Pancreas (tissue), 10 donors: Measurements from ENCODE around the gene GLDC. TPM values are rescaled to one million over a fixed set of nuclear protein-coding genes. Genes with fewer than 3 reads are reported as not detected.

Experiments
- ATAC-seq, 4 donors: fragments of 200-7000 bp; cut with Tn5 transposase; one replicate each; pipeline versions ENCODE4 v1.8.0 to v1.9.1; 2020; ENCODE audit warnings: mild to moderate bottlenecking in 4 of 4, moderate library complexity in 4 of 4
- DNase-seq, 6 donors: peaks; one replicate each; pipeline ENCODE4 v3.0.0-alpha.2; 2020
- FAIRE-seq: peaks from 2 replicates; lab custom pipeline; 2012; peaks lifted over from hg19 to GRCh38; lab: Jason Lieb, UNC
- H3K27ac ChIP-seq, 4 donors: fragments of 200-600 bp; sonication (generic); 1 replicate in 3 of 4; 2 replicates in 1 of 4; pipeline versions ENCODE4 v1.5.0 to v1.8.0; 2020
- H3K27me3 ChIP-seq, 4 donors: fragments of 200-600 bp; one replicate each; pipeline ENCODE4 v1.8.0; 2021
- H3K36me3 ChIP-seq, 3 donors: fragments of 200-600 bp; sonication (generic) in 1 of 3; one replicate each; pipeline versions ENCODE4 v1.5.0 to v1.8.0; 2020 to 2021
- H3K4me1 ChIP-seq, 3 donors: fragments of 200-600 bp; one replicate each; pipeline ENCODE4 v1.8.0; 2021
- H3K4me3 ChIP-seq, 4 donors: fragments of 200-600 bp; sonication (generic) in 2 of 4; one replicate each; pipeline versions ENCODE4 v1.5.0 to v1.8.0; 2020 to 2021
- H3K9me3 ChIP-seq, 4 donors: fragments of 200-600 bp; one replicate each; pipeline ENCODE4 v1.8.0; 2021
- WGBS, 2 donors: extraction: QIAGEN DNeasy Blood & Tissue Kit; methylation state at CpG; one replicate each; pipeline ENCODE4 v1.1.7; 2013; 5-methylcytosine and 5-hydroxymethylcytosine counted together
- intact Hi-C, 3 donors: fragments of 100-400 bp; cut with DNase I; formaldehyde crosslinking; loops; one replicate each; pipeline versions ENCODE4 v1.11.1 to v1.14.2; 2022
- polyA plus RNA-seq, 2 donors: library from polyadenylated mRNA; stranded (reverse); fragments of 200-250 nt; gene quantifications; one replicate each; pipeline ENCODE4 v1.2.3, GENCODE V29; 2013
- total RNA-seq, 6 donors: library from RNA; stranded (reverse); fragmentation: NEBNext Ultra II Directional in 4 of 6; extraction: Animal tissue kit (Norgen Biotek cat#: 25700) in 4 of 6; gene quantifications; one replicate each; pipeline versions ENCODE4 v1.2.1 to v1.2.4, GENCODE V29; 2021 to 2023
- TF ChIP-seq, protein P1 (sequence below), 4 donors: fragments of 200-600 bp; sonication (generic) in 3 of 4; IDR thresholded peaks; one replicate each; pipeline versions ENCODE4 v1.5.0 to v1.8.0; 2021; ENCODE audit warnings: antibody characterized with exemption in 4 of 4
- donor health status: healthy with polysubstance abuse.
- donor health status: DM: no; HTN: no; CAD: no; lungs with moderate emphysema.
- donor health status: DM: no; HTN: no; CAD: no.
- donor health status: control.
- donor health status: control.
- donor health status: Bipolar disorder and iron deficiency.
- donor health status: DM: yes; HTN: yes; CAD: no.
- donor health status: DM: no; HTN: no; CAD: no.
- donor health status: DM: no; HTN: no; CAD: no.
- donor health status: DM: yes; HTN: yes; CAD: no.

Gene GLDC
- total and polyA plus RNA-seq, 8 donors, result 0.15 to 1.2 (median 0.47) TPM; not detected in 3

DNA sequence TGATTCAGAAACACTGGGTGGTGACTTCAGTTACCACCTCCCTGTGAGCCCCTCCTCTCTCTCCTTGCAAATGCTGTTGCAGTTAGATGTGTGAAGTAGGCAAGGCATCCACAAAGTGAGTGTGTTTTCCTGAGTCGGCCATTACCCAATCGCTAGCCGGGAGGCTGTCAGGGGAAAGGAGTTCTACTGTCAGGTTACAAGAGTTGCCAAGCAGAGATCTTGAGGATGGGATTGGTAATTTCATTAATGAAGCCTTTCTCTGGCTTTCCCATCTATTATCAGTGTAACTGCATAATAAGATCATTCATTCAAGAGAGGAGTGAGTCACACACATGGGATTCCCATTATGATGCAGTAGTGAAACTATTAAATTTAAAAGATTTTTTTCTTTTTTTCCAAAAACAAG, 106.9 kb downstream of the GLDC start:
- FAIRE-seq, result no peak
- H3K27ac ChIP-seq, result no peak overlapping the region
- WGBS, 2 donors, result 69 to 84% methylated on average over 3 of the region's 3 CpGs

DNA sequence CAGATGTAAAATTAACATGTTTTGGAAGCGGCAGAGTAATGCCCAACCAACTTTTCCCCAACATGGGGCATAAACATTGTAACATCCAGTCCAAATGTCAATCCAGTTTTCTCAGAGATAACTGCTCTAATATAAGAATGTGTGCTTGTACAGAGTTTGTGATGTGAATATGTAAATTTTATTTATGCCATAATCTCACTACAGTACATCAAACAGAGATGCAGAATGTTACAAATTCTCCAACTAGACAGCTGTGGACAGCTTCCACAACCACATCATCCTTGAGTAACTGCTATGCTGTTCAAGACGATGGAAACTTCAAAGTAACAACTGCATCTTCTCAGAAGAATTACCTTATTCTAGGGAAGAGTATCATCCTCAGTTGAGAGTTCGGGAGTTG, 109.9 kb downstream of the GLDC start:
- Histone ChIP-seq H3K4me1 (no peaks in the 10 kb centered on the region), H3K4me3 (no peak overlapping the region), H3K27me3 (no peaks in the 10 kb centered on the region), H3K36me3 (no peaks in the 10 kb centered on the region), H3K27ac (no peak overlapping the region), H3K9me3 (no peaks in the 10 kb centered on the region)
- ATAC-seq (no peak), DNase-seq (no peak), FAIRE-seq (no peak)
- 86% methylated on average over 3 of the region's 3 CpGs for WGBS, 2 donors
- TF ChIP-seq, protein P1, sequence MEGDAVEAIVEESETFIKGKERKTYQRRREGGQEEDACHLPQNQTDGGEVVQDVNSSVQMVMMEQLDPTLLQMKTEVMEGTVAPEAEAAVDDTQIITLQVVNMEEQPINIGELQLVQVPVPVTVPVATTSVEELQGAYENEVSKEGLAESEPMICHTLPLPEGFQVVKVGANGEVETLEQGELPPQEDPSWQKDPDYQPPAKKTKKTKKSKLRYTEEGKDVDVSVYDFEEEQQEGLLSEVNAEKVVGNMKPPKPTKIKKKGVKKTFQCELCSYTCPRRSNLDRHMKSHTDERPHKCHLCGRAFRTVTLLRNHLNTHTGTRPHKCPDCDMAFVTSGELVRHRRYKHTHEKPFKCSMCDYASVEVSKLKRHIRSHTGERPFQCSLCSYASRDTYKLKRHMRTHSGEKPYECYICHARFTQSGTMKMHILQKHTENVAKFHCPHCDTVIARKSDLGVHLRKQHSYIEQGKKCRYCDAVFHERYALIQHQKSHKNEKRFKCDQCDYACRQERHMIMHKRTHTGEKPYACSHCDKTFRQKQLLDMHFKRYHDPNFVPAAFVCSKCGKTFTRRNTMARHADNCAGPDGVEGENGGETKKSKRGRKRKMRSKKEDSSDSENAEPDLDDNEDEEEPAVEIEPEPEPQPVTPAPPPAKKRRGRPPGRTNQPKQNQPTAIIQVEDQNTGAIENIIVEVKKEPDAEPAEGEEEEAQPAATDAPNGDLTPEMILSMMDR (IDR thresholded peaks at IDR 0.05), result no peak
- intact Hi-C loops, result no loop called here

More for the DNA sequence above, 106.9 kb downstream of the GLDC start:
- Histone ChIP-seq H3K4me3 (no peak overlapping the region), H3K36me3 (no peaks in the 10 kb centered on the region), H3K27me3 (no peaks in the 10 kb centered on the region), H3K9me3 (no peaks in the 10 kb centered on the region), H3K4me1 (no peaks in the 10 kb centered on the region)
- ATAC-seq, result no peak
- DNase-seq, result no peak
- intact Hi-C loops, result no loop called here
- TF ChIP-seq, protein P1 (IDR thresholded peaks at IDR 0.05), result no peak

DNA sequence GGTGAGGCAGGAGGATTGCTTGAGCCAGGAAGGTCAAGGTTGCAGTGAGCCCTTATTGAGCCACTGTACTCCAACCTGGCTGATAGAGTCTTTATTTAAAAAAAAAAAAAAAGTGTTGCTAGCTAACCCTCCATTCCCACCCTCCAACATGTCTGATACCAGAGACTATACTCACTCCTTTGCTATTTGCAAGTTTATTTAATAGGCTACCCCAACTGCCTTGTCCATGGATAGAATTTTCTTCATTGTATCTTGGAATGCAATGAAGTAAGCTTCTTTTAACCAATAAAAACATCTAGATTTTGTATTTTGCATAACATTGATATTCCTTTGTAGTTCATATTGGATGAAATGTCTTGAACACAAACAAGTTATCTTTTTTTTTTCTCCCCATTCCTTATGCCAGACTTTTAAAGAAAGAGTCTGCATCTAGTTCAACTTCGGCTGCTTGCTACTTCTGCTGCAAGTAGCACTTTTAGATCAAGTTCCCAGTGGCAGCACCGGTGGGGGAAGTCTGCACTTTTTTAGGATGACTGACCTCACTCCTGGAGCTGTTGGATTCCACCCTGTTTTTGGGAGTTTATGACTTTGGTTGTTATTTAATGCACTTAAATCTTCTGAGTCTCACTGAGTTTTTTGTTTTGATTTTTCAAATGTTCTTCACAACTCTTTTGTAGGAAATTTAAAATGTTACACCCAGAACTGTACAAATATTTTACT, 120.0 kb downstream of the GLDC start:
- 83 to 85% methylated on average over 2 of the region's 2 CpGs for WGBS, 2 donors

DNA sequence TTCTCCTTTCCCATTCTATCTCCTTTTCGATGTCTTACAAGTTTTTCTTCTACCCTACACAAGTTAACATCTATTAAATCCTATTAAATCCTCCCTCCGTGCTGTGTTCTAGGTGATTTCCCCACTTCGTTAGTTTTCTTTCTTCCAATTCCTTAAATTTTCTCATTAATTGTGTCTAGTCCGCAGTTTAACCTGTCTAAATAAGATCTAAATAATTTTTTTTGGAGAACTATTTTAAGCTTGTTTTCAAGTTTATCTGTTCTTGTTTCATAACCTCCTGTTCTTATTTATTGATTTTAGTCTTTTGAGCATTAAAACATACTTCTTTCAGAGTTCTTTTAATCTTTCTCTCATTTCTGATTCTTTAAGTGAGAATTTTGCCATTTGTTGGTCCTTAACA, 123.3 kb downstream of the GLDC start:
- H3K27me3 ChIP-seq, result no peaks in the 10 kb centered on the region
- H3K27ac ChIP-seq, result no peak overlapping the region
- H3K9me3 ChIP-seq, result no peaks in the 10 kb centered on the region
- FAIRE-seq (no peak), ATAC-seq (no peak), DNase-seq (no peak)
- intact Hi-C loops, result no loop called here
- TF ChIP-seq, protein P1 (IDR thresholded peaks at IDR 0.05), result no peak
- H3K4me1 ChIP-seq, result no peaks in the 10 kb centered on the region
- H3K4me3 ChIP-seq, result no peak overlapping the region
- H3K36me3 ChIP-seq, result no peaks in the 10 kb centered on the region
- WGBS, 2 donors, result 98% methylated on average over 4 of the region's 4 CpGs

More for the DNA sequence above, 120.0 kb downstream of the GLDC start:
- DNase-seq (no peak), FAIRE-seq (no peak), ATAC-seq (no peak)
- no peak overlapping the region for H3K4me3 ChIP-seq
- H3K36me3 ChIP-seq, result no peaks in the 10 kb centered on the region
- no peak overlapping the region for H3K27ac ChIP-seq
- TF ChIP-seq, protein P1 (IDR thresholded peaks at IDR 0.05), result no peak
- no peaks in the 10 kb centered on the region for H3K27me3 ChIP-seq
- intact Hi-C loops, result no loop called here
- H3K9me3 ChIP-seq, result no peaks in the 10 kb centered on the region
- peaks cover 0 to 4% (median 0%) of the 10 kb centered on the region in 3 donors for H3K4me1 ChIP-seq

DNA sequence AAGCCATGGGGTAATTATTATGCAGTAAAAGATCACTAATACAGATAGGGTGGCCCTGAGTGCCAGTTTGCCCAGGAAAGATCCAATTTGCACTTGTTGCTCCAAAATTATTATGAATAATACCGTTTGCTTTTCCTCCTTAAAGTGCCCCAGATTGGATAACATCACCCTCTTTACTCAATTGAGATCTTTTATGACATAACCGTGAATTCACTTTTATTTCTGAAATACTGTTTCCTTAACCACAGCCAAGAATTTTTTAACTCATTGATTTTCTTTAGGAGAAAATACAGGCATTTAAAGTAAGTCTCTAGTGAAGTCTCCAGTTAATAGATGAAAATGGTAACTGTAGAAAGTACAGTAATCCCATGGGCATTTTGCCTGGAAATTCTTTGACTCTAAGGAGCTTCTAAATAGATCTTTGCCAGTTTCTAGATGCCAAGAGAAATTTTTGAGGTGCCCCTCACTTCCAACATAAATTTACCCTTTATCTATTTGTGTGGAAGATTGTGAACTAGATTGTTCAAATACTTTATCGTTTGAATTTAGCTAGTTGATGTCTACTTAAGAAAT, 133.4 kb downstream of the GLDC start:
- intact Hi-C loops, result no loop called here
- Histone ChIP-seq H3K27ac (no peak overlapping the region), H3K4me1 (no peaks in the 10 kb centered on the region), H3K27me3 (no peaks in the 10 kb centered on the region), H3K4me3 (no peak overlapping the region), H3K9me3 (no peaks in the 10 kb centered on the region), H3K36me3 (no peaks in the 10 kb centered on the region)
- no peak for ATAC-seq
- DNase-seq, result no peak
- TF ChIP-seq, protein P1 (IDR thresholded peaks at IDR 0.05), result no peak
- WGBS, 2 donors, result 76 to 77% methylated on average over 3 of the region's 3 CpGs
- FAIRE-seq, result no peak
